Posterior vena cava (tissue), 2 donors: ENCODE results near the gene GRIK5. TPM values are rescaled to one million over a fixed set of nuclear protein-coding genes. Genes with fewer than 3 reads are reported as not detected.

ENCODE experiments used
- total RNA-seq, 2 donors: library from RNA; stranded (reverse); fragmentation: NEBNext Ultra II Directional; extraction: Animal tissue kit (Norgen Biotek cat#: 25700); gene quantifications; one replicate each; pipeline ENCODE4 v1.2.1, GENCODE V29; 2021
- donor health status: DM: yes; HTN: yes; CAD: no.
- donor health status: DM: yes; HTN: yes; CAD: no.

GRIK5 gene
- total RNA-seq, 2 donors from 2014 or later, result 11.3 to 13.4 TPM

Other genes with a start within 250 kb of the GRIK5 start
- not detected for gene LYPD4, start 225.5 kb downstream of the GRIK5 start, total RNA-seq
- gene DMRTC2, start 225.2 kb downstream of the GRIK5 start, total RNA-seq, result not detected
- gene RPS19, start 210.0 kb downstream of the GRIK5 start, total RNA-seq, result 1,000 to 10,000 TPM in 1 of 2 donors, 100 to 1,000 TPM in 1; 982 to 1,008 TPM
- gene CD79A, start 192.9 kb downstream of the GRIK5 start, total RNA-seq, result under 1 TPM; 0.52 to 0.97 TPM
- 10 to 100 TPM; 73.4 to 73.7 TPM for gene ARHGEF1, start 187.0 kb downstream of the GRIK5 start, total RNA-seq
- under 1 TPM in 1 of 2 donors, not detected in 1; 0.38 TPM for gene ERFL, start 141.8 kb downstream of the GRIK5 start, total RNA-seq
- 100 to 1,000 TPM; 186 to 191 TPM for gene RABAC1, start 110.9 kb downstream of the GRIK5 start, total RNA-seq
- gene ATP1A3, start 76.0 kb downstream of the GRIK5 start, total RNA-seq, result under 1 TPM in 1 of 2 donors, not detected in 1; 0.19 TPM
- 1 to 10 TPM; 7.6 to 9.1 TPM for gene ZNF574, start 6.0 kb upstream of the GRIK5 start, total RNA-seq
- gene POU2F2, start 62.2 kb upstream of the GRIK5 start, total RNA-seq, result 1 to 10 TPM; 2.1 to 3.1 TPM
- gene DEDD2, start 147.5 kb upstream of the GRIK5 start, total RNA-seq, result 10 to 100 TPM; 12.2 to 13.0 TPM
- gene ZNF526, start 150.1 kb upstream of the GRIK5 start, total RNA-seq, result 1 to 10 TPM; 8.2 to 8.7 TPM
- gene GSK3A, start 172.4 kb upstream of the GRIK5 start, total RNA-seq, result 10 to 100 TPM; 29.2 to 35.1 TPM
- gene ERF, start 184.9 kb upstream of the GRIK5 start, total RNA-seq, result 10 to 100 TPM; 47.9 to 54.5 TPM
- gene CIC, start 199.0 kb upstream of the GRIK5 start, total RNA-seq, result 10 to 100 TPM; 57.7 to 79.0 TPM
- under 1 TPM in 1 of 2 donors, not detected in 1; 0.19 TPM for gene PRR19, start 231.9 kb upstream of the GRIK5 start, total RNA-seq
- gene PAFAH1B3, start 232.4 kb upstream of the GRIK5 start, total RNA-seq, result 1 to 10 TPM; 5.7 to 5.8 TPM
- under 1 TPM in 1 of 2 donors, not detected in 1; 0.14 TPM for gene TMEM145, start 243.1 kb upstream of the GRIK5 start, total RNA-seq